Endodermal cell (in vitro differentiated cells): Measurements from ENCODE around the gene KCNJ2. TPM values are rescaled to one million over a fixed set of nuclear protein-coding genes. Genes with fewer than 3 reads are reported as not detected.

ENCODE experiments used
- DNase-seq: peaks from one replicate; pipeline ENCODE4 v3.0.0-alpha.2; 2017
- H3K27ac ChIP-seq: 2 replicates; pipeline ENCODE4 v1.5.1; 2013; ENCODE audit warnings: mild to moderate bottlenecking, low read depth, low read length, moderate library complexity
- H3K27me3 ChIP-seq: 2 replicates; pipeline ENCODE4 v1.6.1; 2013; ENCODE audit warnings: mild to moderate bottlenecking, low read length, moderate library complexity; ENCODE audit not compliant: insufficient read depth, control insufficient read depth, poor library complexity, severe bottlenecking
- H3K36me3 ChIP-seq: 2 replicates; pipeline ENCODE4 v1.7.0; 2013; ENCODE audit warnings: mild to moderate bottlenecking, low read length, moderate library complexity; ENCODE audit not compliant: control insufficient read depth, insufficient read depth
- H3K4me1 ChIP-seq: one replicate; pipeline ENCODE4 v1.7.0; 2013; ENCODE audit warnings: low read length; ENCODE audit not compliant: control insufficient read depth, insufficient read depth
- H3K4me3 ChIP-seq: 2 replicates; pipeline ENCODE4 v1.5.1; 2013; ENCODE audit warnings: mild to moderate bottlenecking, low read length, moderate library complexity
- H3K9ac ChIP-seq: 2 replicates; pipeline ENCODE4 v1.6.1; 2013; ENCODE audit warnings: mild to moderate bottlenecking, low read length, moderate library complexity; ENCODE audit not compliant: poor library complexity, severe bottlenecking; ENCODE audit errors: extremely low read depth
- H3K9me3 ChIP-seq: 2 replicates; pipeline ENCODE4 v1.6.1; 2013; ENCODE audit warnings: mild to moderate bottlenecking, low read length, moderate library complexity; ENCODE audit not compliant: control insufficient read depth
- H3K27ac Mint-ChIP-seq: 2 replicates; pipeline ENCODE4 v1.8.0; 2020; ENCODE audit warnings: mixed read lengths
- H3K27me3 Mint-ChIP-seq: 2 replicates; pipeline ENCODE4 v1.8.0; 2021; ENCODE audit warnings: mild to moderate bottlenecking, mixed read lengths; ENCODE audit not compliant: insufficient read depth
- H3K36me3 Mint-ChIP-seq: 2 replicates; pipeline ENCODE4 v1.8.0; 2020; ENCODE audit warnings: low read depth, mixed read lengths
- H3K4me1 Mint-ChIP-seq: 2 replicates; pipeline ENCODE4 v1.8.0; 2020; ENCODE audit warnings: mixed read lengths
- H3K4me3 Mint-ChIP-seq: 2 replicates; pipeline ENCODE4 v1.8.0; 2020; ENCODE audit warnings: mild to moderate bottlenecking, moderate library complexity, mixed read lengths
- H3K9me3 Mint-ChIP-seq: 2 replicates; pipeline ENCODE4 v1.8.0; 2020; ENCODE audit warnings: mild to moderate bottlenecking, mixed read lengths
- CTCF ChIP-seq: fragments of 200-600 bp; sonication (generic); conservative IDR thresholded peaks from 2 replicates; pipeline ENCODE4 v1.5.0; 2021; ENCODE audit warnings: antibody characterized with exemption, mild to moderate bottlenecking
- WGBS, 2 experiments: methylation state at CpG; one replicate each; pipeline versions ENCODE4 v1.1.5 to v1.1.7; 2013; ENCODE audit warnings: missing lambda C conversion rate in 2 of 2, mixed read lengths in 1 of 2; ENCODE audit not compliant: insufficient coverage in 1 of 2, insufficient read length in 1 of 2; 5-methylcytosine and 5-hydroxymethylcytosine counted together
- total RNA-seq, 2 donors: library from RNA; stranded (reverse); fragmentation: NEBNext Ultra II Directional in 1 of 2; extraction: Animal tissue kit (Norgen Biotek cat#: 25700) in 1 of 2; gene quantifications; 2 replicates in 1 of 2; 3 replicates in 1 of 2; pipeline ENCODE4 v1.2.1, GENCODE V29; 2021

Gene KCNJ2
- total RNA-seq, 2 donors from 2014 or later, result 0.35 to 1.3 TPM

GRCh38 chr17:70184770-70185169 is 15.4 kb downstream of the KCNJ2 start:
- H3K9me3 Mint-ChIP-seq, result no peaks in the 10 kb centered on the region
- H3K36me3 Mint-ChIP-seq, result no peaks in the 10 kb centered on the region
- no peak overlapping the region for H3K4me3 Mint-ChIP-seq
- Histone ChIP-seq H3K36me3 (no peaks in the 10 kb centered on the region), H3K9ac (no peak overlapping the region), H3K27me3 (peaks cover 10% of the 10 kb centered on the region), H3K4me1 (no peaks in the 10 kb centered on the region), H3K27ac (no peak overlapping the region), H3K9me3 (no peaks in the 10 kb centered on the region), H3K4me3 (no peak overlapping the region)
- peaks cover 49% of the 10 kb centered on the region for H3K27me3 Mint-ChIP-seq
- WGBS, 2 experiments, result 76 to 91% methylated on average over 2 to 4 of the region's 4 CpGs
- TF ChIP-seq CTCF, result no peak
- no peak overlapping the region for H3K27ac Mint-ChIP-seq
- H3K4me1 Mint-ChIP-seq, result peaks cover 14% of the 10 kb centered on the region
- no peak for DNase-seq

DNA sequence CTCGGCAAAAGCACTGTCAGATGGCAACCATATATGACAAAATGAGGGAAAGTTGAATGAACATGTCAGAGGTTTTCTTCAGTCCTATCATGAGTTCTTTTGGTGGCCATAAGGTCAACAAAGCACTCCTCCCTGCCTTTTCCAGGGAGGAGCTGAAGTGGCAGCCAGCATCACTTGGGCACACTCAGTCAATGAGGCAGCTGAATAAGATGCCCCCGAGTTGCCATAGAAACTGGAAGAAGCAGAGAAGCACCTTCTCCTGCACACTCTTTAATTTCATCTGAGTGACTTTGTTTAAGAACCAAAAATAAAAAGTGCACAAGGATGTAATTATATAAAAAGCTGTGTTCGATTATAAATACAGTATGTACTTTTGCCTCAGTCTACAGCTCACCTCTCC is 16.0 kb downstream of the KCNJ2 start:
- DNase-seq, result no peak
- Histone ChIP-seq H3K4me1 (no peaks in the 10 kb centered on the region), H3K4me3 (no peak overlapping the region), H3K9me3 (no peaks in the 10 kb centered on the region), H3K27ac (no peak overlapping the region), H3K9ac (no peak overlapping the region), H3K36me3 (no peaks in the 10 kb centered on the region), H3K27me3 (peaks cover 10% of the 10 kb centered on the region)
- Mint-ChIP-seq H3K4me1 (peaks cover 14% of the 10 kb centered on the region), H3K27ac (no peak overlapping the region), H3K36me3 (no peaks in the 10 kb centered on the region), H3K27me3 (peaks cover 50% of the 10 kb centered on the region), H3K4me3 (no peak overlapping the region), H3K9me3 (no peaks in the 10 kb centered on the region)
- 86 to 100% methylated on average over 1 to 3 of the region's 3 CpGs for WGBS, 2 experiments
- no peak for TF ChIP-seq CTCF

GRCh38 chr17:70187383-70187782 is 18.1 kb downstream of the KCNJ2 start:
- Histone ChIP-seq H3K27ac (no peak overlapping the region), H3K4me3 (no peak overlapping the region), H3K4me1 (no peaks in the 10 kb centered on the region), H3K9ac (no peak overlapping the region), H3K9me3 (no peaks in the 10 kb centered on the region), H3K27me3 (peaks cover 10% of the 10 kb centered on the region), H3K36me3 (no peaks in the 10 kb centered on the region)
- H3K4me3 Mint-ChIP-seq, result no peak overlapping the region
- TF ChIP-seq CTCF, result no peak
- H3K36me3 Mint-ChIP-seq, result no peaks in the 10 kb centered on the region
- H3K27me3 Mint-ChIP-seq, result peaks cover 50% of the 10 kb centered on the region
- no peaks in the 10 kb centered on the region for H3K9me3 Mint-ChIP-seq
- H3K4me1 Mint-ChIP-seq, result peaks cover 14% of the 10 kb centered on the region
- no peak for DNase-seq
- no peak overlapping the region for H3K27ac Mint-ChIP-seq
- WGBS, 2 experiments, result 88 to 100% methylated on average over 3 of the region's 3 CpGs
